ENCODE data around the gene DOK6.
"Not testable (repeated sequence)": the region's sequence is repeated elsewhere in the genome, so short reads cannot be mapped to it uniquely, and the experiment has no call there.

The DOK6 gene

DNA sequence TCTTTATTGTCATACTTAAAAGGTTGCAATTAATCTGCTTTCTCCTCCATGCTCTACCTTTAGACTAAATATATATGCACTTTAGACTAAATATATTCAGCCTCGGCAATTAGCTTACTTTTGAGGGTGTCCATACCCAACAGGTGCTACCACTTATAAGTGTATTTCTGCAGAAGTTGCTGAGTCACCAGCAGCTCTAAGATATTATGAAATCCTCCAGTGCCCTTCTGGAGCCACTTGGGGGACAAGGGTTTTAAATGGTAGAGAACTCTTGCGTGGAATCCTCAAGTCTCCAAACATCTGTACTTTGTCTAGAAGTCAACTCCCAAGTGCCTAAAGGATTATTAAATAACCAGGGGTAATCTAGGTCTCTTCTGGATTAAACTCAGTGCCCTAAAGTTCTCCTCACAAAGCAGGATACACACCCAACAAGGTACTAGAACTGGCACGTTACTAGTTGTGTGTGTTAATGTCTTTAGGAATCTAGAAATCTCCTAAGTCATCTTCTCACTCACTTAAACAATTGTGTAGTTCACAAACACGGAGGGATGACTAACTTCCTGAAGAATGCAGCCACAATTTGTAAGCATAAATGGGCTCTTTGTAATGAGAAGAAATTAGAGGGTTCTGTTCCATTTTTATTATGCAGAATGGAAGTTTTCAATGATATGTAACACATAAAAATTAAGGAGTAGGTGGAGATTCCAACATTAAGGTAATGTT lies 387.3 kb downstream of the DOK6 start:
- in situ Hi-C loops (cut with MboI; ENCODE audit: low sequenced_read_pairs) = no loop called here

DNA sequence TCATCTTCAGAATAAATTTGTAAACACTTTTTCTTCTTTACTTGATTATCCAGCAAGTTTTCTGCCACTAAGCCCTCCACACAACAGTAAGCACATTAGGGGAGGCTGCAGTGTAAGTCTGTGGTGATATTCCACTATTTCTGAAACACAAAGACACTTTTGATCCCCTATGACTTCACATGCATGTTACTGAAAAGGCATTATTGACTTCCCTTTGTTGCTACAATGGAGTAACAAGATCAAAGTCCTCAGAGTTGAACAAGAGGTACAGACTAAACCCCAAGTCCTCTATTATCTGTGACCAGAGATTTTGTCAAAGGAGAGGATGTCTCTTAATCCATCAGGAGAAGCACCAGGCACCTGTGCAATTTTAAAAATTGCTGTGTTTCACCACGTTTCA lies 389.1 kb downstream of the DOK6 start:
- in situ Hi-C loops (cut with MboI; ENCODE audit: low sequenced_read_pairs) = no loop called here

DNA sequence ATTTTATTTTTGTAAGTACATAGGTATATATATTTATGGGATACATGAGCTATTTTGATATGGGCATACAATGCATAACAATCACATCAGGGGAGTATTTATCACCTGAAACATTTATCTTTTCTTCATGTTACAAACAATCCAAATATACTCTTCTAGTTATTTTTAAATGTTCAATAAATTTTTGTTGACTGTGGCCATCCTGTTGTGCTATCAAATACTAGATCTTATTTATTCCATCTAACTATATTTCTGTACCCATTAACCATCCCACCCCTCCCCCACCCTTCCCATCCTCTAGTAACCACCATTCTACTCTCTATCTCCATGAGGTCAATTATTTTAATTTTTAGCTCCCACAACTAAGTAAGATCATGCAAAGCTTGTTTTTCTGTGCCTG lies 390.0 kb downstream of the DOK6 start:
- in situ Hi-C loops (cut with MboI; ENCODE audit: low sequenced_read_pairs) = no loop called here

DNA sequence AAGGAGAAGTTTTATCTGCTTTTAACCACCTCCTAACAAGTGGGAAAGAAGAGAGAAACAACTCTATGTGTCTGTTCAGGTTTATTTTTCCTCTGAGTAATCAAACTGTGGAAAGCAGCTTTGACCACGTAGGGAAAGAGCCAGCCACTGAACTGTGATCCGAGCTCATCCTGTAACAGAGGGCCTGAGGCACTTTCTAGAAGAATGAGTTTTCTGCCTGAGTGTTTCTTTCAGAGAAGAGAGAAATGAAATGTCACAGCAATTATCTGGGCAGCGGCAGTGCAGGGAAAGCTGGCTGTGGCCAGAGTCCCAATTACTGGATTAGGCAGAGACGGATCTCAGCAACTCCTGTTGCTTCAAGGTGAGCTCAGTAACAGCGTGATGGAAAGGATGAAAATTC lies 395.1 kb downstream of the DOK6 start:
- in situ Hi-C loops (cut with MboI; ENCODE audit: low sequenced_read_pairs) = no loop called here

DNA sequence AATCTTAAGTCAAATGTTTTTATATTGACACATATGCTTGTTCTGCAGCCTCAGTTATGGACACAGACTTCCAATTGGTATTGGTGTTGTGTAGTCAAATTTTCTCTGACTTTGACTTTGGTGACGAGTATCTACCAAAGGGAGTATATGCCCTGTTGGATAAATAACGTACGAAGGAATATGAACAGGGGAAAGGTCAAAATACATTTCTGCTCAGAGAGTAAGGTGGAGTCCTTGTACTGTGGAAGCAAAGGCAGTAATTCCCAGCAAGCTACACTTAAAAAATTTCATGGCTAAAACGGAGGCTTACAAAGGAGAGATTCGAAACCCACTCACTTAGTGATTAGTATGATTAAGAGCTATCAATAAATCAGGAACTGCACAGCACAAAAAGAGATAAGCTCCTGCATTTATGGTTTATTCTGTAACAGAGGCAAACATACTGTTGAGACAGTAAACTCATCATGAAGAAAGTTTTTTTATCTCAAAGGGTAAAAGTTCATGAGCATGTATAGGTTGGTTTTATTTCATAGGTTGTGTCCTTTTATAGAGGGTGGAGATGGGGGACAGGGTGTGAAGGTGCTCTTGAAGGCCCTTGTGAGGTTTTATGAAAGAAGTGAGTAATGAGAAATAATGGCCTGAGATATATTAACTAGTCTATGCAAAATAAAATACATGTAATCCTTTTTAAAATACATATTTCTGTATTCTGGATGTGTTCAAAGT lies 404.3 kb downstream of the DOK6 start:
- in situ Hi-C loops (cut with MboI; ENCODE audit: low sequenced_read_pairs) = no loop called here

DNA sequence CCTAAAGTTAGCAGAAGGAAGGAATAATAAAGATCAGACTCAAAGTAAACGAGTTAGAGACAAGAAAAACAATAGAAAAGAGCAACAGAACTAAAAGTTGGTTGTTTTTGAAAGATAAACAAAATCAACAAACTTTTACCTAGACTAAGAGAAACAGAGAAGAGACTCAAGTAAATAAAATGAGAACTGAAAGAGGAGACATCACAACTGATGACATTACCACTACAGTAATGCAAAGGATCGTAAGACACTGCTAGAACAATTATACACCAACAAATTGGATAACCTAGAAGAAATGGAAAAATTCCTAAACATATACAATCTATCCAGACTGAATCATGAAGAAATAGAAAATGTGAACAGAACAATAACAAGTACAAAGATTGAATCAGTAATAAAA lies 407.7 kb downstream of the DOK6 start:
- in situ Hi-C loops (cut with MboI; ENCODE audit: low sequenced_read_pairs) = no loop called here

DNA sequence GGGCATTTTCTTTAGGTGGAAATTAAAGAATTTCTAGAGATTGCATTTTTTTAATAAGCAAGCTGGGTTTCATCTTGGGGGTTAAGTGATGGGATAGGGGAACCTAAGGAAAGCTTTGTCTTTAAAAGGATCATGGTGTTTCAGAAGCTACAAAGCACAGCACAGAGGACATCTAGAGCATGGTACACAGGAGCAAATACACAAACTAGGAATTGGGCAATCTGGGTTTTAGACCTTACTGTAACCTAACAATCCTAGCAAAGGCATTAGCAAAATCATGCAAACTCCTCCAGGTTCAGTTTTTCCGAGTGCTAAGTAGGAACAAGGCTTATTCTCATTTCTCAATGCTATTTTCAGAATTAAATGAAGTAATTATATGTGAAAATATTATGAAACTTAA lies 412.9 kb downstream of the DOK6 start:
- in situ Hi-C loops (cut with MboI; ENCODE audit: low sequenced_read_pairs) = no loop called here

DNA sequence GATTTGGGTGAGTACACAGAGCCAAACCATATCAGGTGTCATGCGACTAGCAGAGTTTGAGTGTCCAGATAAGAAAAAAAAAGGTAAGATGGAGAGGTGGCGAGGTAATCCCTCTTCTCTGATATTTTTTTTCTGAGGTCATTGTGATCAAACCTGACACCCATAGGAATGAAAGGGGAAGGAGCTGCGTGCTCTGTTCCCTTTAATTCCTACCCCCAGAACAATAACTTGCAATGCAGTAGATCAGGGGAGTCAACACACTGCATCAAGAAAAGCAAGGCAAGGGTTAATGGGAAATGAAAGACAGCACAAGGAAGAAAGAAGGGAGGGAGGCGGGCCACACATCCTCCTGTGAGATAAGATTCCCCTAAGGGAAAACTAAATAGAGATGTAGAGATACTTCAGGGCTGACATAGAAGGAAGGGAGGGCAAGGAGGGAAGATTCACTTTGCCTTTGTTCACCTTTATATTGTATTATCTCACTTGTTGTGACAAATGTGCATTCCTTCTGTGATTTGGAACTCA lies 414.2 kb downstream of the DOK6 start:
- in situ Hi-C loops (cut with MboI; ENCODE audit: low sequenced_read_pairs) = no loop called here

DNA sequence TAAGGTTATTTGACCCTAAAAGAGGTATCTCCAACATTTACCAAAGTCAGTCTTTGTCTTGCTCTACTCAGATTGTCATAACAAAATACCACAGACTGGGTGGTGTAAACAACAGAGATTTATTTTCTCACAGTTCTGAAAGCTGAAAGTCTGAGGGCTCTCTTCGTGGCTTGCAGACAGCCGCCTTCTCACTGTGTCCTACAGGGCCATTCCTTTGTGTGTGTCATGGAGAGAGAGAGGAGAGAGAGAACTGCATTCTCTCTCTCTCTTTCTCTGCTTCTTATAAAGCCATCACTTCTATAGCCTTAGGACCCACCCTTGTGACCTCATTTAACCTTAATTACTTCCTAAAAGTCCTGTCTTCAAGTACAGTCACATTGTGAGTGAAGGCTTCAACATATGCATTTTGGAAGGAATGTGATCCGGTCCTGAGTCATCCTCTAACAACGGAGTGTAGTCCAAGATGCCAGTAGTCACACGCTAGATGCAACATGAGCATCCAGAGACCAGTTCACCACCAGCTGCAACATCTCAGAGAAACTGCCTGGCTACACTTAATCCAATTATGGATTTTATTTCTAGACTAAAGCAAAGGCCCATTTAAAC lies 416.8 kb downstream of the DOK6 start:
- in situ Hi-C loops (cut with MboI; ENCODE audit: low sequenced_read_pairs) = no loop called here

DNA sequence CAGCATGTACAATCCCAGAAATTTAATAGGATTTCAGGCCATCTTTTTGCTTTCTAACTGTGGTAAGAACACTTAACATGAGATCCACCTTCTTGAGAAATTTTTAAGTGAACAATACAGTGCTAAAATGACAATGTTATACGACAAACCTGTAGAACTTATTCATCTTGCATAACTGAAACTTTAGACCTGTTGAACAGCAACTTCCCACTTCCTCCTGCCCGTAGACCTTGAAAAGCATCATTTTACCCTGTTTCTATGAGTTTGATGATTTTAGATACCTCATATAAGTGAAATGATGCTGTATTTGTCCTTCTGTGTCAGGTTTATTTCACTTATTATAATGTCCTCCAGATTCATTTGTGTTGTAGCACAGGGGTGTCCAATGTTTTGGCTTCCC lies 418.8 kb downstream of the DOK6 start:
- in situ Hi-C loops (cut with MboI; ENCODE audit: low sequenced_read_pairs) = no loop called here

DNA sequence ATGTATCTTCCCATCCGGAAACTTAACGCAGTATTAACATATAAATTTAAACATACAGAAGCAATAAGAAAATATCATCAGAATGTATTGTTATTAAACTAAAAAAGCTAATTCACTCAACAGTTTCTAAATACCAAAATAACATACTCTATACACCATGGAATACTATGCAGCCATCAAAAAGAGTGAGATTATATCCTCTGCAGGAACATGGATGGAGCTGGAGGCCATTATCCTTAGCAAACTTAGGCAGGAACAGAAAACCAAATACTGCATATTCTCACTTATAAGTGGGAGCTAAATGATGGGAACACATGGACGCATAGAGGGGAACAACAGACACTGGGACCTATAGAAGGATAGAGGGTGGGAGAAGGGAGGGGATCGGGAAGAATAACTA lies 419.9 kb downstream of the DOK6 start:
- in situ Hi-C loops (cut with MboI; ENCODE audit: low sequenced_read_pairs) = no loop called here

DNA sequence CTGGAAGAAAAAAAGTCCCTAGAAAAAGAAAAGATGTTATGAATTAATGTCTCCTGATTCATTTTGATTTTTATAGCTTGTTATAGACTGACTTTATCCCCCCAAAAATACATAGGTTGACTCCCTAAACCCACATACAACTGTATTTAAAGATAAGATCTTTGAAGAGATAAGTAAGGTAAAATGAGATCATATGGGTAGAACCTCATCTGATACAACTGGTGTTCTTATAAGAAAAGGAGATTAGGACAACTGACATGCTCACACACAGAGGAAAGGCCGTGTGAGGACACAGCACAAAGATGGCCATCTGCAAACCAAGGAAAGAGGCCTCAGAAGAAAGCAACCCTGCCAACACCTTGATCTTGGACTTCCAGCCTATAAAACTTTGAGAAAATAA lies 429.5 kb downstream of the DOK6 start:
- in situ Hi-C loops (cut with MboI; ENCODE audit: low sequenced_read_pairs) = no loop called here

DNA sequence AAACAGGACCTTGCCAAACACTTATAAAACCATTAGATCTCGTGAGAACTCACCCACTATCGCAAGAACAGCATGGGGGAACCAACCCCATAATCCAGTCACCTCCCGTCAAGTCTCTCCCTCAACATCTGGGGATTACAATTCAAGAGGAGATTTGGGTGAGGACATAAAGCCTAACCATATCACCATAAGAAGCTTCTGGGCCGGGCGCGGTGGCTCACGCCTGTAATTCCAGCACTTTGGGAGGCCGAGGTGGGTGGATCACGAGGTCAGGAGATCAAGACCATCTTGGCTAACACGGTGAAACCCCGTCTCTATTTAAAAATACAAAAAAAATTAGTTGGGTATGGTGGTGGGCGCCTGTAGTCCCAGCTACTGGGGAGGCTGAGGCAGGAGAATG lies 434.3 kb downstream of the DOK6 start:
- in situ Hi-C loops (cut with MboI; ENCODE audit: low sequenced_read_pairs) = not testable (repeated sequence)

DNA sequence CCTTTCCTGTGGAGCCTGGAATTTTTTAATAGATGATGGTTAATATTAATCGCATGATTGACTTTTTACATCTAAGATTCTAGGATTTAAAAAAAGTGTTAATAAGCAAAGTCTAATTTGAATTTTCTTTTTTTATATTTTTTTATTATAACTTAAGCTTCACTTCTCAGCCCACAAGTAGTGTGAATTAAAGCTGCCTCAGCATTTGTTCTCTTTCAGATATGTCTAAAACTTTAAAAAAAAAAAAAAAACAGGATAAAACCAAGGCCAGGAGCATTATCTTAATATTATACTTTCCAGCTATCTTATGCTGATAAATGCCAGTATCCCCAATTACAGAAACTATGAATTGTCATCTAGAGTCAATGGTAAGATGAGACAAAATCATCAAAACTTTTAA lies 437.3 kb downstream of the DOK6 start:
- in situ Hi-C loops (cut with MboI; ENCODE audit: low sequenced_read_pairs) = no loop called here

DNA sequence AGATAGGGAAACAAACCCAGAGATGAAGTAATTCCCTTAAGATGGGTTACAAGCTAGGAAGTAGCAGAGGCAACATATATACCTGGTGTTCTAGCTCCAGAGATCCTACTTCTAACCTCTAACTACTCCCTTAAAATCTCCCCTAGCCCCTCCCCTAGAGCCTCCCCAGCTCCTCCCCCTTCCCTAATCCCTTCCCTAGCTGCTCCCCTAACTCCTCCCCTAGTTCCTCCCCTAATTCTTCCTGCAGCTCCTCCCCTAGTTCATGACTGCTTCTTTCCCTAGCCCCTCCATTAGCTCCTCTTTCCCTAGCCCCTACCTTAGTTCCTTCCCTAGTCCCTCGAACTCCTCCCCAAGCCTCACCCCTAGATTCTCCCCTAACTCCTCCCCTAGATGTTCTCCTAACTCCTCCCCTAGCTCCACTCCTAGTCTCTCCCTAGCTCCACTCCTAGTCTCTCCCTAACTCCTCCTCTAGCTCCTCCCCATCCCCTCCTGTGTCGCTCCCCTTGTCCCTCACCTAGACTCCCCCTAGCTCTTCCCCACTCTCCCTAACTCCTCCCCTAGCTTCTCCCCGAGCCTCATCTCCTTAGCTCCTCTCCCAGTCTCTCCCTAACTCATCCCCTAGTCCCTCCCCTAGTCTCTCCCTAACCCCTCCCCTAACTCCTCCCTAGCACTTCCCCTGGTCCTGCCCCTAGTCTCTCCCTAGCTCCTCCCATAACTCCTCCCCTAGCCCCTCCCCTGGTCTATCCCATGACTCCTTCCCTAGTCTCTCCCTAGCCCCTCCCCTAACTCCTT lies 438.1 kb downstream of the DOK6 start:
- in situ Hi-C loops (cut with MboI; ENCODE audit: low sequenced_read_pairs) = no loop called here

DNA sequence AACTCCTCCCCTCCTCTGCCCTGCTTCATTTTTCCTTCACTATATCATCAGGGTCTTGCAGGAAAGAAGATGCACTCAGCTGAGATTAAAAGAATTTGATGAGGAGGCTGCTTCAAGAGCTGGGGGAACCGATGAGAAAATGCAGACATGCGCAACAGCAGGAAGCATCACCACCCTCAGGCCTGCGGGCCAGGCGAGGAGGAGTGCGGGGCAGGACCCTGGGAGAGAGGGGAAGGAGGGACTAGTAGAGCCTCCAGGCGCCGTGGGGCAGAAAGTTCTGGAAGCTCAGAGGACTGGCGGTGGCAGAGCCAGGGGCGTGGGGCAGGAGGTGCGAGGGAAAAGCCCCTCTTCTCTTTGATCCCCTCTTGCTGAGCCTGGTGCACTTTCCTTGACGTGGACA lies 438.8 kb downstream of the DOK6 start:
- in situ Hi-C loops (cut with MboI; ENCODE audit: low sequenced_read_pairs) = no loop called here

DNA sequence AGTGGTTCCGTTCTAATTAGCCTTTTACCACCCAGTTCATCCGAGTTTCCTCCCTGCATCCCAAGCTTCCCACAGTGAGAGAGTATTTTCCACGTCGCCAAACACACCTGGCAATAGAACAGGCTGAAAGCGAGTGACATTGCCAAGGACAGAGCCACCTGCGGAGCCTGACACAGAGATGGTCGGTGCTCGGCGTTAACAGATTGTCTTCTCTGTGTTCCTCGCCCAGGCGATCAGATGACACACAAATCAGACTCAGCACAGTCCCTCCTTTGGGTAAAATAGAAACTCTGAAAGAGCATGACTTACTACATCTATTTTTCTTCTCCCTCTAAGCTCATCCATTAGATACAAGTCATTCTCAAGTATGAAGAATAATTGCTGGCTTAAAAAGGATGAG lies 439.3 kb downstream of the DOK6 start:
- in situ Hi-C loops (cut with MboI; ENCODE audit: low sequenced_read_pairs) = no loop called here

DNA sequence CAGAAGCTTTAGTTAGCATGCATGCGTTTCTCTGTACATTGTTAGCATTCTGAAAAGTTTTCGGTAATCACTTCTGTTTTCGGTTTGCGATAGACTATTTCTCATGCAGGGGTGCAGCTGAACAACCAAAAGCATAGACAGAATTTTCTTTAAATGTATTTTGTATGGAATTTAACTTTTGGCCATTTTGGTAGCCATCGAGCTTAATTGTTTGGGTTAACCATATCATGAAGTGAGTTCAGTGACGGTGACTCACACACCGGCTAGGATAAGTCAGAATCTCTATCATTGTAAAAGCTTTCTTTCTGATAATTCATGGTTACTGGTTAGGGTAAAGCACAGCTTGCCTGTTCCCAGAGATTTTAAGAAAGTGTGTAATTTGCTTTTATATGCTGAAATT lies 439.8 kb downstream of the DOK6 start:
- in situ Hi-C loops (cut with MboI; ENCODE audit: low sequenced_read_pairs) = no loop called here

DNA sequence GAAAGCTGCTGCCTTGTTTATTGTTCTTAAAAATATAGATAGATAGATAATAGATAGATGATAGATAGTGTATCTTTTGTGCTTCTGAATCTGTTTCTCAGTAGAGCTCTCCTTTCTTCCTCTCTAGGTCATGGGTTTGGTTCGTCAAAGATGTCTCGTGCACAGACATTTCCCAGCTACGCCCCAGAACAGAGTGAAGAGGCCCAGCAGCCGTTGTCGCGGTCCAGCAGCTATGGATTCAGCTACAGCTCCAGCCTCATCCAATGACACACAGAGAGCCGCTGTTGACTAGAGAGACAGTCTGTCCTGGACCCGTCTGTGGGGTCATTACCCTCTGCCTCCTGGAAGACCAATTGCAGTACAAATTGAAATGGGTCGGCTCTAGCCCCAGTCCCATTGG lies 440.4 kb downstream of the DOK6 start:
- in situ Hi-C loops (cut with MboI; ENCODE audit: low sequenced_read_pairs) = no loop called here

DNA sequence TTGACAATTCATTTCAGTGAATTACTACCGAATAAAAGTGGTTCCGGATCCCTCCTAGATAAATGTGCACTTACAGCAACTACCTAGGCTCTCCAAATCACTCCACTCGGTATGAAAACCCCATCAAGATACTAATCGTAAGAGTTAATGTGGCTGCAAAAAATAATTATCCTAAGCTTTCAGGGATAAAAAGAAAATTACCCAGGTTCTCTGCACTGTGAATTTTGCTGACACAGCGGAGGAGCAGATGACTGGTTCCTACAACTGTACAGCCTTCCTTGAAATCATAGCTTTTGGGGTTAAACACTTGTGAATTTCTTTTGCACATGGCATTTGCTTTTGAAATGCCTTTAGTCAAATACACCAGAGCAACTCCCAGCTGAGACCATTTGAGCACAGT lies 442.3 kb downstream of the DOK6 start:
- in situ Hi-C loops (cut with MboI; ENCODE audit: low sequenced_read_pairs) = no loop called here

DNA sequence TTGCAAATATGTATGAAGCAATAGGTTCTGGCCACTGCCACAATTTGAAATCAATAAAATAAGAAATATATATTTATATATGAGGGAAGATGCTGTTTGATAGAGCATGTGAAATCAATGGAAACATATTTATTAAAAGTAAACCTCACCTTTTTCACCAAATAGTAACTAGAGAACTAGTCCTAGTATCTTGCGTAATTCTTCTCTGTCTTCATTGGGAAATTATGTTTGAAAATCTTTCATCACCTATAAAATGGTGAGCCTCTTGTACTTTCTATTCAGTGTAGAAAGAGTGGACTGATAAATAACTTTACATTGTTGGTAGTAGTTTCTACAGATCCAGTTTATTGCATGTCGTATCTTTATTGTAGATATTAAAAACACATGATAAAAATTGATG lies 444.0 kb downstream of the DOK6 start:
- in situ Hi-C loops (cut with MboI; ENCODE audit: low sequenced_read_pairs) = no loop called here
